ENCODE data around the gene UNC45B.

DNA sequence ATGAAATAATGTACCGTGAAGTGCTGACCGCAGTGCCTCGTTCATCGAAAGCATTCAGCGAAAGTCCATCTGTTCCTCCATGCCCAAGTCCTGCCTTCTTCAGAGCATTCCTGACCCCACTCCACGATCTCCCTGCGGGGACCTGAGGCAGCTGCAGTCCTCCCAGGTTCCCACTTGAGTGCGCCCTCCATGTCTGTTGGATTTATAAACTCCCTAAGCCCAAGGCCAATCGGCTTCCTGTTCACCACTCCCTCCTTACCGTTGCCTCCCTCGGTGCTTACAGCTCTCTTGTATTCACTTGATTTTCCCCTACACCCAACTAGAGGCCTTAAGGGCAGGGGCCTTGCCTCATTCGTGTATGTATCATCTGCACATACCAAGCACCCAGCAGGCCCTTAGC lies 30.8 kb upstream of the UNC45B start:
- TF ChIP-seq, protein P1, sequence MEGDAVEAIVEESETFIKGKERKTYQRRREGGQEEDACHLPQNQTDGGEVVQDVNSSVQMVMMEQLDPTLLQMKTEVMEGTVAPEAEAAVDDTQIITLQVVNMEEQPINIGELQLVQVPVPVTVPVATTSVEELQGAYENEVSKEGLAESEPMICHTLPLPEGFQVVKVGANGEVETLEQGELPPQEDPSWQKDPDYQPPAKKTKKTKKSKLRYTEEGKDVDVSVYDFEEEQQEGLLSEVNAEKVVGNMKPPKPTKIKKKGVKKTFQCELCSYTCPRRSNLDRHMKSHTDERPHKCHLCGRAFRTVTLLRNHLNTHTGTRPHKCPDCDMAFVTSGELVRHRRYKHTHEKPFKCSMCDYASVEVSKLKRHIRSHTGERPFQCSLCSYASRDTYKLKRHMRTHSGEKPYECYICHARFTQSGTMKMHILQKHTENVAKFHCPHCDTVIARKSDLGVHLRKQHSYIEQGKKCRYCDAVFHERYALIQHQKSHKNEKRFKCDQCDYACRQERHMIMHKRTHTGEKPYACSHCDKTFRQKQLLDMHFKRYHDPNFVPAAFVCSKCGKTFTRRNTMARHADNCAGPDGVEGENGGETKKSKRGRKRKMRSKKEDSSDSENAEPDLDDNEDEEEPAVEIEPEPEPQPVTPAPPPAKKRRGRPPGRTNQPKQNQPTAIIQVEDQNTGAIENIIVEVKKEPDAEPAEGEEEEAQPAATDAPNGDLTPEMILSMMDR (IDR thresholded peaks at IDR 0.05; ENCODE audit: insufficient read depth, low read length): no peak
- TF ChIP-seq SPI1 (IDR thresholded peaks at IDR 0.05; ENCODE audit: borderline replicate concordance, low read depth) (no peak), POLR2AphosphoS5 (IDR thresholded peaks at IDR 0.05; ENCODE audit: low read depth) (no peak)
- TF ChIP-seq, protein P2, sequence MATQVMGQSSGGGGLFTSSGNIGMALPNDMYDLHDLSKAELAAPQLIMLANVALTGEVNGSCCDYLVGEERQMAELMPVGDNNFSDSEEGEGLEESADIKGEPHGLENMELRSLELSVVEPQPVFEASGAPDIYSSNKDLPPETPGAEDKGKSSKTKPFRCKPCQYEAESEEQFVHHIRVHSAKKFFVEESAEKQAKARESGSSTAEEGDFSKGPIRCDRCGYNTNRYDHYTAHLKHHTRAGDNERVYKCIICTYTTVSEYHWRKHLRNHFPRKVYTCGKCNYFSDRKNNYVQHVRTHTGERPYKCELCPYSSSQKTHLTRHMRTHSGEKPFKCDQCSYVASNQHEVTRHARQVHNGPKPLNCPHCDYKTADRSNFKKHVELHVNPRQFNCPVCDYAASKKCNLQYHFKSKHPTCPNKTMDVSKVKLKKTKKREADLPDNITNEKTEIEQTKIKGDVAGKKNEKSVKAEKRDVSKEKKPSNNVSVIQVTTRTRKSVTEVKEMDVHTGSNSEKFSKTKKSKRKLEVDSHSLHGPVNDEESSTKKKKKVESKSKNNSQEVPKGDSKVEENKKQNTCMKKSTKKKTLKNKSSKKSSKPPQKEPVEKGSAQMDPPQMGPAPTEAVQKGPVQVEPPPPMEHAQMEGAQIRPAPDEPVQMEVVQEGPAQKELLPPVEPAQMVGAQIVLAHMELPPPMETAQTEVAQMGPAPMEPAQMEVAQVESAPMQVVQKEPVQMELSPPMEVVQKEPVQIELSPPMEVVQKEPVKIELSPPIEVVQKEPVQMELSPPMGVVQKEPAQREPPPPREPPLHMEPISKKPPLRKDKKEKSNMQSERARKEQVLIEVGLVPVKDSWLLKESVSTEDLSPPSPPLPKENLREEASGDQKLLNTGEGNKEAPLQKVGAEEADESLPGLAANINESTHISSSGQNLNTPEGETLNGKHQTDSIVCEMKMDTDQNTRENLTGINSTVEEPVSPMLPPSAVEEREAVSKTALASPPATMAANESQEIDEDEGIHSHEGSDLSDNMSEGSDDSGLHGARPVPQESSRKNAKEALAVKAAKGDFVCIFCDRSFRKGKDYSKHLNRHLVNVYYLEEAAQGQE (IDR thresholded peaks at IDR 0.05; ENCODE audit: insufficient replicate concordance, low read depth): no peak
